Neural cell (in vitro differentiated cells): ENCODE results near the gene RAD23B. TPM values are rescaled to one million over a fixed set of nuclear protein-coding genes. Genes with fewer than 3 reads are reported as not detected.

ENCODE experiments used
- H2AFZ ChIP-seq: fragments of 200-600, 300-800 bp; sonication (generic), shearing (Covaris generic); 2 replicates; pipeline ENCODE4 v1.6.0; 2014; ENCODE audit warnings: low read depth, mild to moderate bottlenecking, antibody characterized with exemption, low read length, moderate library complexity
- H3F3A ChIP-seq: fragments of 200-600 bp; shearing (Covaris generic); 2 replicates; pipeline ENCODE4 v1.6.1; 2016; ENCODE audit warnings: mild to moderate bottlenecking, moderate library complexity, mixed read lengths, antibody characterized with exemption, low read length; ENCODE audit not compliant: insufficient read depth, poor library complexity, severe bottlenecking
- H3K27ac ChIP-seq: fragments of 200-600, 300-800 bp; sonication (generic), shearing (Covaris generic); 2 replicates; pipeline ENCODE4 v1.5.1; 2014; ENCODE audit warnings: mild to moderate bottlenecking, low read length, moderate library complexity
- H3K27me3 ChIP-seq: fragments of 300-800, 200-600 bp; sonication (generic), shearing (Covaris generic); 2 replicates; pipeline ENCODE4 v1.6.0; 2014; ENCODE audit warnings: mild to moderate bottlenecking, low read depth, low read length, moderate library complexity; ENCODE audit not compliant: insufficient read depth
- H3K36me3 ChIP-seq: fragments of 300-800, 200-600 bp; sonication (generic), shearing (Covaris generic); 2 replicates; pipeline ENCODE4 v1.5.1; 2014; ENCODE audit warnings: mild to moderate bottlenecking, antibody characterized with exemption, low read length, moderate library complexity; ENCODE audit not compliant: insufficient read depth
- H3K4me2 ChIP-seq: fragments of 300-800, 200-600 bp; sonication (generic), shearing (Covaris generic); 2 replicates; pipeline ENCODE4 v1.6.0; 2014; ENCODE audit warnings: mild to moderate bottlenecking, low read length
- H3K4me3 ChIP-seq: fragments of 300-800, 200-600 bp; sonication (generic), shearing (Covaris generic); 2 replicates; pipeline ENCODE4 v1.5.1; 2014; ENCODE audit warnings: mild to moderate bottlenecking, low read length, moderate library complexity
- H3K79me2 ChIP-seq: fragments of 200-600 bp; shearing (Covaris generic); replicated peaks from 2 replicates; pipeline ENCODE4 v1.6.0; 2014; ENCODE audit warnings: mild to moderate bottlenecking, low read length, moderate library complexity; ENCODE audit not compliant: insufficient read depth
- H3K9ac ChIP-seq: fragments of 300-800, 200-600 bp; sonication (generic), shearing (Covaris generic); 2 replicates; pipeline ENCODE4 v1.6.1; 2016; ENCODE audit warnings: mild to moderate bottlenecking, low read length, mixed read lengths
- H3K9me2 ChIP-seq: fragments of 200-600 bp; shearing (Covaris generic); 2 replicates; pipeline ENCODE4 v1.6.1; 2016; ENCODE audit warnings: mild to moderate bottlenecking, low read length, mixed read lengths; ENCODE audit not compliant: insufficient read depth
- H3K9me3 ChIP-seq: fragments of 200-600, 300-800 bp; sonication (generic), shearing (Covaris generic); 2 replicates; pipeline ENCODE4 v1.6.1; 2016; ENCODE audit warnings: mild to moderate bottlenecking, mixed run types, low read length, moderate library complexity, mixed read lengths
- H4K20me1 ChIP-seq: fragments of 200-600 bp; shearing (Covaris generic); 2 replicates; pipeline ENCODE4 v1.6.1; 2016; ENCODE audit warnings: mild to moderate bottlenecking, mixed run types; ENCODE audit not compliant: insufficient read depth
- EP300 ChIP-seq: fragments of 450-650 bp; conservative IDR thresholded peaks from 2 replicates; pipeline ENCODE4 v1.6.1; 2014; ENCODE audit warnings: antibody characterized with exemption, mild to moderate bottlenecking, moderate library complexity; ENCODE audit not compliant: poor library complexity, severe bottlenecking
- EZH2 ChIP-seq: fragments of 200-600, 300-800 bp; shearing (Covaris generic), sonication (generic); IDR thresholded peaks from 2 replicates; pipeline ENCODE4 v1.6.1; 2014; ENCODE audit warnings: antibody characterized with exemption, low read length, borderline replicate concordance, mild to moderate bottlenecking; ENCODE audit not compliant: insufficient read depth, poor library complexity, severe bottlenecking
- MXI1 ChIP-seq: fragments of 450-650 bp; conservative IDR thresholded peaks from 2 replicates; pipeline ENCODE4 v1.6.1; 2014; ENCODE audit warnings: antibody characterized with exemption, mild to moderate bottlenecking; ENCODE audit not compliant: poor library complexity, severe bottlenecking
- POLR2AphosphoS5 ChIP-seq: IDR thresholded peaks from 2 replicates; pipeline ENCODE4 v1.6.1; 2012
- RAD21 ChIP-seq: fragments of 450-650 bp; conservative IDR thresholded peaks from 2 replicates; pipeline ENCODE4 v1.6.1; 2014; ENCODE audit warnings: antibody characterized with exemption, mild to moderate bottlenecking, moderate library complexity
- SMC3 ChIP-seq: fragments of 450-650 bp; conservative IDR thresholded peaks from 2 replicates; pipeline ENCODE4 v1.6.1; 2014; ENCODE audit warnings: antibody characterized with exemption, mild to moderate bottlenecking, moderate library complexity; ENCODE audit not compliant: poor library complexity
- TAF1 ChIP-seq: IDR thresholded peaks from 2 replicates; pipeline ENCODE4 v1.6.1; 2012; ENCODE audit warnings: low read depth
- polyA plus RNA-seq: library from polyadenylated mRNA; depleted of rRNA; stranded (reverse); fragments of >200 nt; gene quantifications from 2 replicates; pipeline ENCODE4 v1.2.3, GENCODE V29; 2014
- TF ChIP-seq, protein P1 (sequence below): IDR thresholded peaks from 2 replicates; pipeline ENCODE4 v1.6.1; 2012; ENCODE audit warnings: borderline replicate concordance
- TF ChIP-seq, protein P2 (sequence below): fragments of 450-650 bp; IDR thresholded peaks from 2 replicates; pipeline ENCODE4 v1.5.1; 2014; ENCODE audit warnings: antibody characterized with exemption, mild to moderate bottlenecking, moderate library complexity; ENCODE audit not compliant: poor library complexity, severe bottlenecking

Gene RAD23B
- polyA plus RNA-seq, 1 donor from 2014 or later, result 97.3 TPM

DNA sequence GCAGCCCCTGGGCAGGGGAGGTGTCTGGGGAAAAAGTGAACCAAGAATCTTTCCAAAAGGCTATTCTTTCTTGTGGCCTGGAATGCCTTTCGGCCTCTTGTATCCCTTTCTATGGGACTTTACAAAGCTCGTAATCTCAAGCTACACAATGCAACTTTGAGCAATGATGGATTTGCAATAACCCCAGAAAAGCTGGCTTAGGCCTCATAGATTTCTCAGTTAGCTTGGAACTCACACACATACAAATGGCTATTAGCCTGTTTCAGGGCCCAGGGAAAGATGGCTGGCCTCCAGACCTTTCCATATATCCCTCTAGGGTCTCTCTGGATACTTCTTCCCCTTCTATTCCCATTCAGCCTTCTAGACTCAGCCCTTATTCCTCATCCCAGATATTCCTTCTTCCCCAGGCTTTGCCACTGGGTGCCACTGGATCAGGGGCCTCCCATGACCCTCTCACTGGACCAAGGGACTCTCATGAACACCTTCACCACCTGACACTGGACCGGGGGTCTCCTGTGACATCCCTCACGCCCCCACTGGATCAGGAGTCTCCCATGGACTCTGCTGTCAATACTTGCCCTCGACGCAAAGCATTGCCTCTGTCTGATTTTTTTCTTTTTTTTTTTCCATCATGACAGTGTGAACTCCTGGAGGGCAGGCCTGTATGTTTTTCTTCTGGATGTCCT lies 59.5 kb downstream of the RAD23B start:
- TF ChIP-seq, protein P1, sequence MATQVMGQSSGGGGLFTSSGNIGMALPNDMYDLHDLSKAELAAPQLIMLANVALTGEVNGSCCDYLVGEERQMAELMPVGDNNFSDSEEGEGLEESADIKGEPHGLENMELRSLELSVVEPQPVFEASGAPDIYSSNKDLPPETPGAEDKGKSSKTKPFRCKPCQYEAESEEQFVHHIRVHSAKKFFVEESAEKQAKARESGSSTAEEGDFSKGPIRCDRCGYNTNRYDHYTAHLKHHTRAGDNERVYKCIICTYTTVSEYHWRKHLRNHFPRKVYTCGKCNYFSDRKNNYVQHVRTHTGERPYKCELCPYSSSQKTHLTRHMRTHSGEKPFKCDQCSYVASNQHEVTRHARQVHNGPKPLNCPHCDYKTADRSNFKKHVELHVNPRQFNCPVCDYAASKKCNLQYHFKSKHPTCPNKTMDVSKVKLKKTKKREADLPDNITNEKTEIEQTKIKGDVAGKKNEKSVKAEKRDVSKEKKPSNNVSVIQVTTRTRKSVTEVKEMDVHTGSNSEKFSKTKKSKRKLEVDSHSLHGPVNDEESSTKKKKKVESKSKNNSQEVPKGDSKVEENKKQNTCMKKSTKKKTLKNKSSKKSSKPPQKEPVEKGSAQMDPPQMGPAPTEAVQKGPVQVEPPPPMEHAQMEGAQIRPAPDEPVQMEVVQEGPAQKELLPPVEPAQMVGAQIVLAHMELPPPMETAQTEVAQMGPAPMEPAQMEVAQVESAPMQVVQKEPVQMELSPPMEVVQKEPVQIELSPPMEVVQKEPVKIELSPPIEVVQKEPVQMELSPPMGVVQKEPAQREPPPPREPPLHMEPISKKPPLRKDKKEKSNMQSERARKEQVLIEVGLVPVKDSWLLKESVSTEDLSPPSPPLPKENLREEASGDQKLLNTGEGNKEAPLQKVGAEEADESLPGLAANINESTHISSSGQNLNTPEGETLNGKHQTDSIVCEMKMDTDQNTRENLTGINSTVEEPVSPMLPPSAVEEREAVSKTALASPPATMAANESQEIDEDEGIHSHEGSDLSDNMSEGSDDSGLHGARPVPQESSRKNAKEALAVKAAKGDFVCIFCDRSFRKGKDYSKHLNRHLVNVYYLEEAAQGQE, result no peak
- no peak for TF ChIP-seq MXI1
- TF ChIP-seq POLR2AphosphoS5, result no peak
- TF ChIP-seq EZH2, result no peak
- TF ChIP-seq, protein P2, sequence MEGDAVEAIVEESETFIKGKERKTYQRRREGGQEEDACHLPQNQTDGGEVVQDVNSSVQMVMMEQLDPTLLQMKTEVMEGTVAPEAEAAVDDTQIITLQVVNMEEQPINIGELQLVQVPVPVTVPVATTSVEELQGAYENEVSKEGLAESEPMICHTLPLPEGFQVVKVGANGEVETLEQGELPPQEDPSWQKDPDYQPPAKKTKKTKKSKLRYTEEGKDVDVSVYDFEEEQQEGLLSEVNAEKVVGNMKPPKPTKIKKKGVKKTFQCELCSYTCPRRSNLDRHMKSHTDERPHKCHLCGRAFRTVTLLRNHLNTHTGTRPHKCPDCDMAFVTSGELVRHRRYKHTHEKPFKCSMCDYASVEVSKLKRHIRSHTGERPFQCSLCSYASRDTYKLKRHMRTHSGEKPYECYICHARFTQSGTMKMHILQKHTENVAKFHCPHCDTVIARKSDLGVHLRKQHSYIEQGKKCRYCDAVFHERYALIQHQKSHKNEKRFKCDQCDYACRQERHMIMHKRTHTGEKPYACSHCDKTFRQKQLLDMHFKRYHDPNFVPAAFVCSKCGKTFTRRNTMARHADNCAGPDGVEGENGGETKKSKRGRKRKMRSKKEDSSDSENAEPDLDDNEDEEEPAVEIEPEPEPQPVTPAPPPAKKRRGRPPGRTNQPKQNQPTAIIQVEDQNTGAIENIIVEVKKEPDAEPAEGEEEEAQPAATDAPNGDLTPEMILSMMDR, result no peak
- TF ChIP-seq SMC3, result no peak
- TF ChIP-seq TAF1, result no peak
- no peak for TF ChIP-seq RAD21
- no peak for TF ChIP-seq EP300
- Histone ChIP-seq H3K4me2 (no peak overlapping the region), H3K27me3 (no peaks in the 10 kb centered on the region), H3F3A (no peaks in the 10 kb centered on the region), H4K20me1 (no peaks in the 10 kb centered on the region), H3K9me2 (no peaks in the 10 kb centered on the region), H3K79me2 (no peaks in the 10 kb centered on the region), H3K36me3 (no peaks in the 10 kb centered on the region), H2AFZ (no peak overlapping the region), H3K27ac (no peak overlapping the region), H3K4me3 (no peak overlapping the region), H3K9ac (no peak overlapping the region), H3K9me3 (no peaks in the 10 kb centered on the region)

DNA sequence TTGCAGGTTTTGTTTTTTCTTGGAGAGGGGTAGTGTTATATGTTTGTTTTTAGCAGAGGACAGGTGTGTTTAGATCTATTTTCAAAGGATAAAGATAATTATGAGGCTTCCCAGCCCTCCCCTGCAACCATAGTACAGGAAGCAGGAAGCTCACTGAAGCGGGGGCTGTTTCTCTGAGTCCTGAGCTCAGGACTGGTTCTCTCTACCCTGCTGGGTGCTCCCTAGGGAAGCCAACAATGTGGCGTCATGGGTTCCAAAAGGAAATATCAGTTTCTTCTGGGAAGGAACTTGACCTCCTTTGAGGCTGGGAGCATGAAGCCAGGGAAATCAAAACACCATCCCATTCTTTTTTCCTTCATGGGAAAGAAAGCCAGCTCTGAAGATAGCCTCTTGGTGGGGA lies 62.2 kb downstream of the RAD23B start:
- H3K9me2 ChIP-seq, result no peaks in the 10 kb centered on the region
- no peaks in the 10 kb centered on the region for H3K9me3 ChIP-seq
- no peak overlapping the region for H2AFZ ChIP-seq
- no peak overlapping the region for H3K9ac ChIP-seq
- no peaks in the 10 kb centered on the region for H3K36me3 ChIP-seq
- H3K27me3 ChIP-seq, result no peaks in the 10 kb centered on the region
- no peak overlapping the region for H3K4me3 ChIP-seq
- no peak overlapping the region for H3K27ac ChIP-seq
- no peaks in the 10 kb centered on the region for H3F3A ChIP-seq
- H4K20me1 ChIP-seq, result no peaks in the 10 kb centered on the region
- H3K79me2 ChIP-seq, result no peaks in the 10 kb centered on the region
- no peak for TF ChIP-seq EZH2
- no peak for TF ChIP-seq MXI1
- TF ChIP-seq SMC3, result no peak
- no peak for TF ChIP-seq RAD21
- TF ChIP-seq, protein P1, result no peak
- TF ChIP-seq, protein P2, result no peak
- TF ChIP-seq POLR2AphosphoS5, result no peak
- TF ChIP-seq EP300, result no peak
- TF ChIP-seq TAF1, result no peak
- H3K4me2 ChIP-seq, result no peak overlapping the region
